AG10803 (cell line): ENCODE data around the gene MAFG.

Experiments used
- DNase-seq: peaks from one replicate; pipeline ENCODE4 v3.0.0; 2010; ENCODE audit warnings: low read depth
- H3K4me3 ChIP-seq: 2 replicates; pipeline ENCODE4 v1.5.1; 2011; ENCODE audit warnings: mild to moderate bottlenecking, low read length, control low read depth
- CTCF ChIP-seq: conservative IDR thresholded peaks from 2 replicates; pipeline ENCODE4 v1.5.1; 2011; ENCODE audit warnings: mild to moderate bottlenecking, low read length, control low read depth, inconsistent platforms

MAFG gene

DNA sequence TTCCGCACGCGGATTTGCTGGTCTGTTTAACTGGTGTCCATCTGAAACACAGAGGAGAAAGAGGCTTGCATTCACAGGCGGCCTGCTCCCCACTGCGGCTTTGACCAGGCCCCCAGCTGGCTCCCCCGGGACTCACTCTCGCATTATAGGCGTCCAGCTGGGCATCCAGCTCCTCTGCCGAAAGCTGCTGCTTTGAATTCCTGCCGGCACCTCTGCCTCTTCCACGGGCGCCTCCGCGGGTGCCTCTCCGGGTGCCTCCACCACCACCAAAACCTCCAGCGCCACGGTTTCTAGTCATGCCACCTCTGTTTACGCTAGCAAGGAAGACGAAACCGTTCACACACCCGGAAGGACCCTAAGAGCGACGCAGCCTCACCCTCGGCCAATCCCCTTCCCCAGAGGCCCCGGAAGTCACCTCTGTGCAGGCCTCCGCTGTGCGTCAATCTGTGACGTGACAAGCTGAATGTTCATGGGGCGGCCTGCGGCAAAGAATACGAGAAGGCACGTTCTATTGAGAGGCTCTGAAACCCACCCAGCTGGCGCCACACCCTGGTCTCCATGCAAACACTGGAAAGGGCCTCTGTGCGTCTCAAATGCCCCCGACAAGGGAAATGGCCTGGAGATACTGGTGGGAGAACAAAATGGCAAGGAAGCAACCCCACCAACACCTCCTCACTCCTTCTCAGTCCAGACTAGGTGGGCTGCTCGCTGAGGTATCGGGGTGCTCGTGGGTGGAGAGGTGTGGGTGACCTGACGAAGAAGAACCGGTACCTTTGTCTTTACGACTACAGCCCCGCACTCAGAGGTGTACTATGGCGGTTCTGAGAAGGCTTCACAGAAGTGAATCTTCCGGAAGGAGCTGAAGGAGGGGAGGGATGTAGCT, 39.2 kb downstream of the MAFG start:
- no peak for DNase-seq
- TF ChIP-seq CTCF = no peak
- H3K4me3 ChIP-seq = no peak overlapping the region

DNA sequence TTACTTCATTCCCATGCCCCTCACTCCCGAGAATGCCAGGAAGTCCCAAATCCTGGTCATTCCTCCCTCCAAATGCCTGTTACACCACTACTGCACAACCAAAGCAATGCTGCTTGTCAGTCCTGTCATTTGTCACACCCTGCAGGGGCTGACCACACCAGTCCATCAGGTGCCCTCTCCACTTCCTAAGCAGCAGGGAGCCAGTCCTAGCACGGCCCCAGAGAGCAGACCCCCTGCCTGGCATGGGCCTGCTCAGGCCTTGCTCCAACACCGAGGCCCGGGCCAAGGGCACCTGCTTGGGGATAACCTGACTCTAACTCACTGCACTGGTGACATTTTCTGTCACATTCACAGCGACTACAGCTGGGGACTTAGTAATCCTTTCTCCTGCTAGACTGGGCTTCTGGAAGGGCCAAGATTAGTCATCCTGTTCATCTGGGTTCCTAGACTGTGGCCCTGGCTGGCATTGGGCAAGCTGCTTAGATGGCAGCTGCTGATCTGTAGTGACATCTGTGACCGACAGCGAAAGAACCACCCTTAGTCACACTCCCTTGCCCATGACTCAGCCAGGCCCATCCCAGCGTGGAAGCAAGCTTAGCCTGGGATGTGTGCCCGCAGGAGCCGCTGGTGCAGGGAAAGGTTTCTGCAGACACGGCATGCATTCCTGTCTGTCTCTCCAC, 41.5 kb downstream of the MAFG start:
- TF ChIP-seq CTCF = no peak
- no peak overlapping the region for H3K4me3 ChIP-seq
- peak; percentile 61 for DNase-seq

- TF ChIP-seq CTCF = no peak
- no peak for DNase-seq
- H3K4me3 ChIP-seq = no peak overlapping the region
Observed at GRCh38 chr17:81885454-81885853, 42.1 kb downstream of the MAFG start.

DNA sequence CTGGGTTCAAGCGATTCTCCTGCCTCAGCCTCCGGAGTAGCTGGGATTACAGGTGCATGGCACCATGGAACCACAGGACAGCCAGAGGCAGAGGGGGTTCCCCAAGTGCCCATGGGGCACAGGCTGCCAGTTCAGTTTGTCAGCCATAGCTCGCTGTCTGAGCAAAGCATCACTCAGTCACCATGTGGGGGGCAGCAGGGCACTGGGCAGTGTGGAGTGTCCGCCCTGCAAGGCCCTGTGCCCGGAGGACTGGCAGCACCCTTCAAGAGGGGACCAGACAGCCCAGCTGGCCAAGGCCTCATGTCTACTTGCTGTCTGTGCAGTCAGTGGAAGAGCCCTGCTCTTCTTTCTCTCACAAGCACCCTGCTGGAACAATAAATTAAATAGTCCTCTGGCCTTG, 42.6 kb downstream of the MAFG start:
- TF ChIP-seq CTCF = no peak
- H3K4me3 ChIP-seq = no peak overlapping the region
- DNase-seq = no peak

DNA sequence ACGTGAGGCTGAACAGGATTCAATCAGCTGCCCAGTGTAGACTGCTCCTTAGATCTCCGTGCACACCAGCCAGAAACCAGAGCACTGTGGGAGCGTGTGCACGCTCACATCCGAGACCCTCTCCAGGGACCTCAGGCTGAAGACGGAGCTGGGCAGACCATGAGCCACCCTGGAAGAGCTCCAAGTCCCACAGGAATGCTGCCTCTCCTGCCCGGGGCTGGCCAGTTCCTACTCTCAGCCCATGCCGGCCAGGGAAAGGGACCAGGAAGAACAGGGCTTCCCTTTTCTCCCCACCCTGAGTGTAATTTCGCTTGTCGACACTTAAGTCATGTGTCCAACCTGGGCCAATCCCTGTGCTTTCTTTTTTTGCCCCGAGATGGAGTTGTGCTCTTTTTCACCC, 43.0 kb downstream of the MAFG start:
- no peak for TF ChIP-seq CTCF
- DNase-seq = peak; percentile 9
- no peak overlapping the region for H3K4me3 ChIP-seq

DNA sequence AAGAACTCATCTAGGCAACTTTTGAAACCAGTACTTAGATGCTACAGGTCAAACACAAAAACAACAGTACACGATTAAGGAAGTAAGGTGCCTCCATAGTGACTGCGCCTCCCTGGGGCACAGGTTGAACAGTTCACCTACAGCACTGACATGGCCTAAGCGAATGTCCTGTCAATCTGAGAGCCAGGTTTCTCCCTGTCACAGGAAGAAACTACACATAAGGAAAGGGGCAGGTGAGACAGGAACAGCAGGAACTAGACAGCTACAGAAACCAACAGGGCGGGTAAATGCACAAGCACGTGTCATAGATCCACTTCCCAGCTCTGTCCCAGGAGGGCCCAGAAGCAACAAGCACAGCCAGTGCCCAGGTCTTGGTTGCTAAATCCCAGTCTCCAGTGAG, 48.4 kb downstream of the MAFG start:
- no peak overlapping the region for H3K4me3 ChIP-seq
- DNase-seq = no peak
- no peak for TF ChIP-seq CTCF

DNA sequence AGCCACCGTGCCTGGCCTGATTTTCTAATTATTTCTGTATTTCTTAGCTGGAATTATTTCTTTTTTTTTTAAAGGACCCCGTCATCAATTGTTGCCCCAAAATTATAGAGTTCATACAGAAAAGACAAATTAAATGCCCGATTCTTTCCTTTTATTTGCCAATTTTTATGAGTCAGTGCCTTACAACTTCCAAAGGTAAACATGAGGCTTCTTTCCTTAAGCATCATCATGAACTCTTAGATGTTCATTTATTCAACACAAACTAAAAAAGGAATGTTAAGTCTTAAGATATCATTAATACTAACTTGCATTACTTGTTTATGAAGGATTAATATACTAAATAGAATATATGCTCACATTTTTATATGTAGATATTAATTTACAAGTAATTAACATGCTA, 49.2 kb downstream of the MAFG start:
- TF ChIP-seq CTCF = no peak
- H3K4me3 ChIP-seq = no peak overlapping the region
- no peak for DNase-seq
